Fibroblast of skin of back (primary cell): ENCODE results near the gene CEP350.

ENCODE experiments used
- DNase-seq: peaks from one replicate; pipeline ENCODE4 v3.0.0-alpha.2; 2013

CEP350 gene

DNA sequence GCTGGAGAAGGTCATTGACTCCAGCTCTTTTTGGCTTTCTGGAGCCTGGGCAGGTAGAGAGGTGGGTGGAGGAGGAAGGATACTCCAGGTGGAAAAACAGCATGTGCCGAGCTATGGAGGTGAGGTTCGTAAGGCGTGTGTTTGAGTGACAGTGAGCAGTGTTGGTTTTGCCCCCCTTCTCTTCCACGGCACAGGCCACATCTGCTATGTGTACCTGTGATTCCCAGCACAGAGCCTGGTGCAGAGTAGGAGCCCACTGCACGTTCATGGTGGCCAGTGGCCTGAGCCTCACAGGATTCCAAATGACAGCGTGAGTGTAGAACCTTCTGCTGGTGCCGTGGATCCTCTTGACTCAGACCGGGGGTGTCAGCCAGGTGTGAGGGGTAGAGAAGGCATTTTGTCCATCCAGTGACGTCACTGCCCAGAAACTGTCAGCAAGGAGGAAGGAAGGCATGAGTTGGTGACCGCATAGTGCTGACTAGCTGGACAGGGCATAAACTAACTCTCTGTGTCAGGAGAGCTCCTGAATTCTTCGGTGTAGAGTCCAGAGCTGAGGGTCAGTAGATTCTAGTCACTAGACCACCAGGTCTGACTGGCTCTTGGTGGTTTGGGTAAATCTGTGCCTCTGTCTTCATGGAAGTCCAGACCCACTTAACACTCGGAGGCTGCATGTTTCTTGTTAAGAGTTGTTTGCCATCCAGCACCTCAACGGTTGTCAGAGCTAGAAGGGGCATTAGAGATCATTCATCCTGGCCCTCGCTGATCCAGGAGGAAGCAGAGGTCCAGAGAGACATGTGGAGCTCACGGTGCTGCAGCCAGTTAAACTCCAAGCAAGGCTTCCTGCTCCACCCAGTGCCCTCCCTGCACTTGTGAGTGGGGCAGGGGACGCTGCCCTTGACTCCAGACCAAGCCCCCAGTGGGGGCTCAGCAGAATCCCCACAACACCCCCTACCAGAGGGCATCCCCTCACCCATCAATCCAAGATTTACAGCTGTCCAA is 203.8 kb downstream of the CEP350 start:
- DNase-seq, result no peak

DNA sequence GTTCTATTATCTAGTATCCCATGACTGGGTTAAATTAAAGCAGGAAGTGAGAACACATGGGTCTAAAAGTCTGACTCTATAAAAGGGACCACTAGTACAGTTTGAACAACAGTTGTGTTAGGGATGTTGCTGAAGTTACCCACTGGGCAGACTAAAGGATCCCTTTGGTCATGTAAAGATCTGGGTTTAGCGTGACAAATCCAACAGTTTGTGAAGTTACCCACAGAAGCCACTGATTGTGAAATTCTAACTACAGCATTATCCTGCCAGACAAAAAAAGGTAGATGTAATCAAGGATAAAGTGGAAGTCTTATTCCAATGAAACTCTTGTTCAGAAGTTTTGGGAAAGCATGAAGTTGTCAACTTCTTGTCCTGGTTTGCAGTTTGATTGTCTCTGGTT is 205.7 kb downstream of the CEP350 start:
- no peak for DNase-seq

DNA sequence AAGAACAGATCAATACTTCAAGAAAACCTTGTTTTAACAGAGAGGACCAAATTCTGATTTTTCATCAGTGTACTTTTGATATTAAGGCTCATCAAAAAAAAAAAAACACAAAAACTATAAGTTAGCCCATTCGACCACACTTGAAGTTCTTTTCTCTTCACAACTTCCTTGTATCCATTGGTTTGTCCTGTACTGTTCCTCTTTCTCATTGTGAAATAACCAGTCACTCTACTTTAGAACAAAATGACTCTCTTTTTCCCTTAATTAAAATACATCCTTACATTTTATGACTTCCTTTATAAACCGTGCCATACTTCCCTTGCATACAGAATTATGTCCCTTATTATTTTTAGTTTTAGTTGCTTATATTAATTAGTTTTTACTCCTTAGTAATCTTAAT is 208.4 kb downstream of the CEP350 start:
- DNase-seq, result no peak
